Heart left ventricle (tissue), 16 donors: ENCODE data around the gene WBP2NL. TPM values are rescaled to one million over a fixed set of nuclear protein-coding genes. Genes with fewer than 3 reads are reported as not detected.

Experiments used
- ATAC-seq, 4 donors: fragments of 200-7000 bp; cut with Tn5 transposase; one replicate each; pipeline ENCODE4 v1.9.1; 2020 to 2022; ENCODE audit warnings: moderate library complexity in 4 of 4, mild to moderate bottlenecking in 3 of 4, moderate number of reproducible peaks in 1 of 4
- DNase-seq, 5 donors: peaks; one replicate each; pipeline ENCODE4 v3.0.0-alpha.2; 2020
- H3K27ac ChIP-seq, 12 donors: fragments of 200-600 bp; sonication (generic) in 4 of 12; one replicate each; pipeline versions ENCODE4 v1.5.0 to v1.8.0; 2016 to 2022; ENCODE audit warnings: mild to moderate bottlenecking in 2 of 12
- H3K27me3 ChIP-seq, 9 donors: fragments of 200-600 bp; sonication (generic) in 2 of 9; one replicate each; pipeline versions ENCODE4 v1.5.1 to v1.8.0; 2016 to 2022; ENCODE audit warnings: mild to moderate bottlenecking in 3 of 9
- H3K36me3 ChIP-seq, 9 donors: fragments of 200-600 bp; sonication (generic) in 2 of 9; one replicate each; pipeline versions ENCODE4 v1.5.0 to v1.8.0; 2018 to 2022; ENCODE audit warnings: mild to moderate bottlenecking in 2 of 9
- H3K4me1 ChIP-seq, 12 donors: fragments of 200-600 bp; sonication (generic) in 4 of 12; one replicate each; pipeline versions ENCODE4 v1.5.0 to v1.8.0; 2016 to 2022; ENCODE audit warnings: mild to moderate bottlenecking in 3 of 12
- H3K4me3 ChIP-seq, 12 donors: fragments of 200-600 bp; sonication (generic) in 4 of 12; one replicate each; pipeline versions ENCODE4 v1.5.0 to v1.8.0; 2017 to 2022; ENCODE audit warnings: mild to moderate bottlenecking in 9 of 12, moderate library complexity in 4 of 12
- H3K9me3 ChIP-seq, 12 donors: fragments of 200-600 bp; sonication (generic) in 4 of 12; one replicate each; pipeline versions ENCODE4 v1.5.0 to v1.8.0; 2016 to 2022; ENCODE audit warnings: mild to moderate bottlenecking in 1 of 12
- POLR2A ChIP-seq, 2 donors: fragments of 450-650 bp; IDR thresholded peaks; one replicate each; pipeline ENCODE4 v1.6.1; 2017; ENCODE audit warnings: antibody characterized with exemption in 2 of 2, mild to moderate bottlenecking in 2 of 2, moderate library complexity in 2 of 2
- WGBS, 4 donors: extraction: QIAGEN DNeasy Blood & Tissue Kit in 2 of 4; methylation state at CpG; one replicate each; pipeline versions ENCODE4 v1.1.5 to v1.1.7; 2013 to 2018; 5-methylcytosine and 5-hydroxymethylcytosine counted together
- intact Hi-C, 10 donors: fragments of 100-400 bp; cut with DNase I; formaldehyde crosslinking; loops; one replicate each; pipeline versions ENCODE4 v1.11.1 to v1.14.2; 2022
- polyA plus RNA-seq, 2 donors: library from polyadenylated mRNA; stranded (reverse); fragments of 200-250 nt; gene quantifications; one replicate each; pipeline ENCODE4 v1.2.3, GENCODE V29; 2013
- total RNA-seq, 9 donors: library from RNA; depleted of rRNA in 2 of 9; stranded (reverse); fragments of >200 nt in 2 of 9; fragmentation: NEBNext Ultra II Directional in 3 of 9; extraction: Animal tissue kit (Norgen Biotek cat#: 25700) in 3 of 9; gene quantifications; one replicate each; pipeline versions ENCODE4 v1.1.0 to v1.2.4, GENCODE V29; 2016 to 2023
- TF ChIP-seq, protein P1 (sequence below), 12 donors: fragments of 200-600 bp; sonication (generic) in 4 of 12; IDR thresholded peaks; one replicate each; pipeline versions ENCODE4 v1.5.0 to v1.8.0; 2018 to 2022; ENCODE audit warnings: antibody characterized with exemption in 12 of 12, mild to moderate bottlenecking in 5 of 12
- donor health status: ischemic (EF 13 %, LVEDD 7.1; RV severe dilation, severe dysfunction).
- donor health status: healthy with polysubstance abuse.
- donor health status: DM: no; HTN: yes; CAD: no.
- donor health status: DM: no; HTN: no; CAD: no.
- donor health status: ischemic (EF 25% LVEDD 6.9; RV normal size, moderate dysfunction).
- donor health status: ischemic (EF 25% LVEDD 5.7; RV mildly dilated, moderate dysfunction).
- donor health status: healthy.
- donor health status: DM: yes; HTN: yes; CAD: no.
- donor health status: ischemic (EF 35%, LVEDD 5.7; RV mildly dilated, moderate dysfunction).
- donor health status: nonischemic (EF 11% LVEDD 7.7; RV severe dilation, severe dysfunction).
- donor health status: DM: yes; HTN: yes; CAD: no.
- donor health status: PGD.
- donor health status: ischemic (EF 29% LVEDD 5.4; RV normal size, mild dysfunction).
- donor health status: nonischemic (EF 23%, LVEDD 6.1; RV moderate dilation, normal function).

WBP2NL gene
- total and polyA plus RNA-seq, 11 donors, result 0.11 to 1.1 (median 0.38) TPM; not detected in 1

DNA sequence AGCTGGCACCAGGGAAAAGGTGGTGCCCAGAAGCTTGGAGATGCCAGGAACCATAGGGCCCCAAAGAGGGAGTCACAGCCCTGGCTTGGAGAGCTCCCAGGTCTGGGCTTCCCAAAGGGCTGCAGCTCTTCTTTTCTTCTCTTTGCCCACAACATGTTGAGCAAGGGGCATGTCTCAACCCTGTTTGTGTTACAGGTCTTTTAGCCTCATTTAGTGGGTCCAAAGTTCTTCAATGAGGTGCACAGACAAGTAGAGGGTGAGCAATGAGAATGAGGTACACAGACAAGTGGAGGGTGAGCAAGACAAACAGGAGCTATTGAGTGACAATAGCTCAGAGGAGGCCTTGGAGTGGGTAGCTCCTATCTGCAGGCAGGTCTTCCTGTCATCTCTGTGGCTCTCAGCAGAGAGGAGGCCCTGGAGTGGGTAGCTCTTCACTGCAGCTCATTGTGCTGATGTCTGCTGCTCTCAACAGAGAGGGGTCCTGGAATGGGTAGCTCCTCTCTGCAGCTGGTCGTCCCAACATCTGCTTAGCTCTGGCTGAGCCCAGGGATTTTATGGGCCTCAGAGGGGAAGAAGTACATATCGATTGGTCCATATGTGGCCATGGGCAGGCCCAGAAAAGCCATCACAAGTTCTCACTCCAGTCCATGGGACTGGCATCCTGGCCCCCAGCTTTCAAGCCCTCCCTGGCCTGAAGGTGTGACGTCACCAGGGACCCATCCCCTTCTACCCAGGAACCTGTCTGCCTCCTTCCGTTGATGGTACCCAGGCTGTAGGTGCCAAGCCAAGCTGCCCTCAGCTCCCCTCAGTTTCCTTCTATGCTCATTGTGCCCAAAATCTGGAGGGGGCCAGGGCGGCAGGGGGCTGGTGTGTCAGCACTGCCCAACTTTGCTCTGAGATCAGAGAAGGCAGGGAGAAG, 34.9 kb downstream of the WBP2NL start:
- Histone ChIP-seq H3K4me3 (no peak overlapping the region), H3K27me3 (no peaks in the 10 kb centered on the region), H3K4me1 (no peaks in the 10 kb centered on the region), H3K27ac (no peak overlapping the region), H3K36me3 (no peaks in the 10 kb centered on the region), H3K9me3 (peaks cover 0 to 5% (median 0%) of the 10 kb centered on the region in 12 donors)
- TF ChIP-seq, protein P1, sequence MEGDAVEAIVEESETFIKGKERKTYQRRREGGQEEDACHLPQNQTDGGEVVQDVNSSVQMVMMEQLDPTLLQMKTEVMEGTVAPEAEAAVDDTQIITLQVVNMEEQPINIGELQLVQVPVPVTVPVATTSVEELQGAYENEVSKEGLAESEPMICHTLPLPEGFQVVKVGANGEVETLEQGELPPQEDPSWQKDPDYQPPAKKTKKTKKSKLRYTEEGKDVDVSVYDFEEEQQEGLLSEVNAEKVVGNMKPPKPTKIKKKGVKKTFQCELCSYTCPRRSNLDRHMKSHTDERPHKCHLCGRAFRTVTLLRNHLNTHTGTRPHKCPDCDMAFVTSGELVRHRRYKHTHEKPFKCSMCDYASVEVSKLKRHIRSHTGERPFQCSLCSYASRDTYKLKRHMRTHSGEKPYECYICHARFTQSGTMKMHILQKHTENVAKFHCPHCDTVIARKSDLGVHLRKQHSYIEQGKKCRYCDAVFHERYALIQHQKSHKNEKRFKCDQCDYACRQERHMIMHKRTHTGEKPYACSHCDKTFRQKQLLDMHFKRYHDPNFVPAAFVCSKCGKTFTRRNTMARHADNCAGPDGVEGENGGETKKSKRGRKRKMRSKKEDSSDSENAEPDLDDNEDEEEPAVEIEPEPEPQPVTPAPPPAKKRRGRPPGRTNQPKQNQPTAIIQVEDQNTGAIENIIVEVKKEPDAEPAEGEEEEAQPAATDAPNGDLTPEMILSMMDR (IDR thresholded peaks at IDR 0.05), result no peak
- no peak for TF ChIP-seq POLR2A (IDR thresholded peaks at IDR 0.05)
- DNase-seq (no peak), ATAC-seq (no peak)
- intact Hi-C loops, result no loop called here
- 83 to 92% (median 90%) methylated on average over 2 to 5 of the region's 5 CpGs for WGBS, 4 donors

DNA sequence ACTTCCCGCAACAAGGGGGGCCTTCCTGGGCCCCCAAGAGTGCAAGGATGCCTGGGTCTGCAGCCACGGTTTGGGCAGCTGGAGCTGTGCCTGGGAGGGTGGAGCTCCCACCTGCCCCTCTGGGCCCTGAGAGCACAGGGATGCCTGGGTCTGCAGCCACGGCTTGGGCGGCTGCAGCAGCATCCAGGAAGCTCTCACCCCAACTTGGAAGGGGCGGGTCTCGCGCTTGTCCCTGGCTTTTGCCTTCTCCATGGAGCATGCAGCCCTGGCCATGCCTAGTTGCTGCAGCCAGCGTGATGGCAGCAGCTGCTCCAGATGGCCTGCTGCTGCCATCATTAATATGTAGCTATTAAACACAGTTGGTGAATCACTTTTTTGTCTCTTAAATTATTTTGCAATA, 36.7 kb downstream of the WBP2NL start:
- 80 to 89% (median 85%) methylated on average over 6 to 8 of the region's 8 CpGs for whole genome bisulfite sequencing, 4 donors
- H3K36me3 ChIP-seq, result no peaks in the 10 kb centered on the region
- no peak overlapping the region for H3K4me3 ChIP-seq
- ATAC-seq (no peak), DNase-seq (no peak)
- no peak overlapping the region for H3K27ac ChIP-seq
- intact Hi-C loops, result no loop called here
- no peaks in the 10 kb centered on the region for H3K27me3 ChIP-seq
- H3K4me1 ChIP-seq, result no peaks in the 10 kb centered on the region
- no peak for TF ChIP-seq POLR2A (IDR thresholded peaks at IDR 0.05)
- TF ChIP-seq, protein P1 (IDR thresholded peaks at IDR 0.05), result no peak
- peaks cover 0 to 5% (median 0%) of the 10 kb centered on the region in 12 donors for H3K9me3 ChIP-seq

DNA sequence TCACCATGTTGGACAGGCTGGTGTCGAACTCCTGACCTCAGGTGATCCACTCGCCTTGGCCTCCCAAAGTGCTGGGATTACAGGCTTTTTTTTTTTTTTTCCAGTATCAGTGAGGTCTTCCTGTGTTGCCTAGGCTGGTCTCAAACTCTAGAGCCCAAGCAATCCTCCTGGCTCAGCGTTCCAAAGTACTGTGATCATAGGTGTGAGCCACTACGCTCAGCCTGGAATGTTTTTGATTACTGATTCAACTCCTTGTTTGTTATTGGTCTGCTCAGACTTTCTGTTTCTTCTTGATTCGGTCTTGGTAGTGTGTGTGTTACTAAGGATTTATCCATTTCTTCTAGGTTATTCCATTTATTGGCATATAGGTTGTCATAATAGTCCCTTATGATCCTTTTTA, 40.7 kb downstream of the WBP2NL start:
- TF ChIP-seq, protein P1 (IDR thresholded peaks at IDR 0.05), result no peak
- no peak for TF ChIP-seq POLR2A (IDR thresholded peaks at IDR 0.05)
- ATAC-seq (no peak), DNase-seq (no peak)
- Histone ChIP-seq H3K27ac (no peak overlapping the region), H3K27me3 (no peaks in the 10 kb centered on the region), H3K4me3 (no peak overlapping the region), H3K4me1 (no peaks in the 10 kb centered on the region), H3K9me3 (peaks cover 0 to 19% (median 10%) of the 10 kb centered on the region in 12 donors), H3K36me3 (no peaks in the 10 kb centered on the region)
- intact Hi-C loops, result no loop called here
- 91 to 95% (median 94%) methylated on average over 5 of the region's 5 CpGs for WGBS, 4 donors

DNA sequence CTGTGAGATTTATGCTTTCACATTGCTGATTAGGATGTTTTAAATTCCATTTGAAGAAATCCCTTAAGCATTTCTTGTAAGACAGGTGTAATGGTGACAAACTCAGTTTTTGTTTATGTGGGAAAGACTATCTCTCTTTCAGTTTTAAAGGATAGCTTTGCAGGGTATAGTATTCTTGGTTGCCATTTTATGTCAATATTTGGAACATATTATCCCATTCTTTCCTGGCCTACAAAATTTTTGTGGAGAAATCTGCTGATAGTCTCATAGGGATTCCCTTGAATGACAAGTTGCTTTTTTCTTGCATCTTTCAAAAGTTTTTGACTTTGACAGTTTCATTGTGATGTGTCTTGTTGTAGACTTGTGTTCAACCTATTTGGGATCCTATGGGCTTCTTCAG, 43.2 kb downstream of the WBP2NL start:
- DNase-seq, result no peak
- Histone ChIP-seq H3K9me3 (peaks cover 0 to 19% (median 10%) of the 10 kb centered on the region in 12 donors), H3K27me3 (no peaks in the 10 kb centered on the region), H3K4me1 (no peaks in the 10 kb centered on the region), H3K4me3 (no peak overlapping the region), H3K27ac (no peak overlapping the region), H3K36me3 (no peaks in the 10 kb centered on the region)
- TF ChIP-seq, protein P1 (IDR thresholded peaks at IDR 0.05), result no peak
- TF ChIP-seq POLR2A (IDR thresholded peaks at IDR 0.05), result no peak
- intact Hi-C loops, result no loop called here
- ATAC-seq, result no peak
